CD4-positive, alpha-beta T cell treated with Interleukin-17A for 1 hour (primary cell): Measurements from ENCODE around the gene MYOZ1.
"Not testable (repeated sequence)": the region's sequence is repeated elsewhere in the genome, so short reads cannot be mapped to it uniquely, and the experiment has no call there.

Source experiments
- DNase-seq: peaks from one replicate; pipeline ENCODE4 v3.0.0-alpha.2; 2020

Gene MYOZ1

GRCh38 chr10:73641328-73642060 is at the start of gene MYOZ1:
Gene MYOZ1, minus strand, starts transcription at chr10:73641474. Its CDS starts 1,457 bp downstream, at chr10:73640017.
- DNase-seq, result no peak

- DNase-seq, result not testable (repeated sequence)
These were observed 49.5 kb upstream of the MYOZ1 start for GRCh38 chr10:73690755-73691154.

GRCh38 chr10:73689596-73689995 is 48.3 kb upstream of the MYOZ1 start:
- DNase-seq, result not testable (repeated sequence)

GRCh38 chr10:73687641-73688040 is 46.4 kb upstream of the MYOZ1 start:
- not testable (repeated sequence) for DNase-seq

DNA sequence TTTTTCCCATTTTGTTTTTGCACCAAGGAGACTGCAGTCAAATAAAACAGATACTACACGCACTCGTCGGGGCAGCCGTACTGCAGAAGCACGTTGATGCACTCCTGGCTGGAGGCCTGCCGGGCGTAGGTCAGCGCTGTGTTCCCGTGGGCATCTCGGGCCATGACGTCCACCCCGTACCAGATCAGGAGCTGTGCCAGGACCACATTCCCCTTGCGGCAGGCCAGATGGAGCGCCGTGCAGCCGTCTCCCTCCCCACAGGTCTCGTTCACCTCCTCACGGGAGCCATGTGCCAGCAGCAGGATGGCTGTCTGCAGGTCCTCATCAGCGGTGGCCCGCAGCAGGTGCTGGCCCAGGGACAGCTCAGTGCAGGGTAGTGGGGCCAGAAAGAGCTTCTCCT is 33.3 kb upstream of the MYOZ1 start:
- not testable (repeated sequence) for DNase-seq

- DNase-seq, result not testable (repeated sequence)
These were observed 27.1 kb upstream of the MYOZ1 start for GRCh38 chr10:73668378-73668777.

- not testable (repeated sequence) for DNase-seq
These were observed 25.0 kb upstream of the MYOZ1 start for GRCh38 chr10:73666153-73666809.

GRCh38 chr10:73665581-73665980 is 24.3 kb upstream of the MYOZ1 start:
- DNase-seq, result not testable (repeated sequence)

DNA sequence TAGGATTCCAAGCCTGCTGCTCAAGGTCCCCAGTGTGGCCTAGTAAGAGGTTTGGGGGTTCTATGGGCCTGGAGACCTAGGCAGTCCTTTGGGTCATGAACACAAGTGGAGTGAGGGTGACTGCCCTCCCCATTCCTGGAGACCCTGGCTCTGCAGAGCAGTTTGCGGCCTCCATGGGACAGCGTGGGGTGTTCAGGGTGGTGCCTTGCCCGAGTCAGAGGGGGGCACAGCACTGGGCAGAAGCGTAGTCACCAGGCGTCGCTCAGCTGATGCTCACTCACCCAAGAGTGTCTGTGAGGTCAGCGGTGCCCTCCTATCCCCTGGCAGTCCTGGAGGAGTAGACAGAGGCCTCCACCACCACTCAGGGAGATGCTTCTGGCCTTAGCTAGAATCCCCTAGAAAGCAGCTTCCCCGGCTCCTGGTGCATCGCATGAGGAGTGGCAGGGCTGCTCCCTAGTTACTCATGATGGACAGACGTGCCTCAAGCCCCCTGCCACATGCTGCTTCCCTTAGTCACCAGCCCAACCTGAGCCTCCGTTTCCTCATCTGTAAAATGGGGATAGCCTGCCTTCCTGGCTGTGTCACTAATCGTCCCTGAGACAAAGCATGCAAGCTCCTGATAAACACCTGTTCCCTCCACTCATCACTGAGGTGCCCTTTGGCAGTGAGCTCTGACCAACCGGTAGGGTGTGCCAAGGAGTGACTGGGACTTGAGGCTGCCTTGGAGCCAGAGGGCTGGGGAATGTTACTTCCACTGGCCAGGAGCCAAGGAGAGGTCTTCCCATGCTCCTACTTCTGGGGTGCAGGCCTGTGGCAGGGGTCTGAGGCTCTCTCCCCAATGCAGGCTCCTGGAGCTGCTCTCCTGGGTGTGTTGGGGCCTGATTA is 23.1 kb upstream of the MYOZ1 start:
- not testable (repeated sequence) for DNase-seq

- DNase-seq, result not testable (repeated sequence)
These were observed 22.3 kb upstream of the MYOZ1 start for GRCh38 chr10:73663621-73664020.

DNA sequence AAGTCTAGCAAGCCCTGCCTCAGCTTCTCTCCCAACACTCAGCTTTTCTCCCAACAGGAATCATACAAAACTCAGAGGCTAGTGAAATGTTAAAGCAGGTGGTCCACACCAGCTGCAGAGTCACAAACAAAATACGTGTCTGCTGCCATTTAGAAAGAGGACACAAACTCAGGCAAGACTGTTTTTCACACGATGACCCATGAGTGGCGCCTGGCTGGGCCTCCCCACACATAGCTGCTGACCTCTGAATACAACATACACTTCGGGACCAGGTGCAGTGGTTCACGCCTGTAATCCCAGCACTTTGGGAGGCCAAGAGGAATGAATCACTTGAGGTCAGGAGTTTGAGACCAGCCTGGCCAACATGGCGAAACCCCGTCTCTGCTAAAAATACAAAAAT is 21.4 kb upstream of the MYOZ1 start:
- DNase-seq, result not testable (repeated sequence)

DNA sequence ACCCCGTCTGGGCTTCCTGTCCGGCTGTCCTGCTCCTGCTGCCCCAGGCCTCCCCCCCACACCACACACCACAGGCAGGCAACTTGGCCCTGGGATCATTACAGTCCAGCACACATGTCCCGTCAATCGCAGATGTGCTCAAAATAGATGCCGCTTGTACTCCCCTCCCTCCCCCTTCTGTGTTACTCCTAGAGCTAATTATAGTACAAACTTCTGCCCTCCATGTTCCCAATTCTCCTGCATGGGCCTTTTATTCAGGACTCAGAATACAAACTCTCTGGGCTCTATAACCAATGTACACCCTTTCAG is 14.7 kb upstream of the MYOZ1 start, which contains the start of gene SYNPO2L:
SYNPO2L (minus strand) TSS at position 40 of the 309 bp plus-strand sequence. CDS start 107 bp downstream, outside the sequence.
- DNase-seq, result no peak

GRCh38 chr10:73655257-73655989 is 14.1 kb upstream of the MYOZ1 start:
- no peak for DNase-seq

- no peak for DNase-seq
These were observed 12.4 kb upstream of the MYOZ1 start for GRCh38 chr10:73653701-73654100.

DNA sequence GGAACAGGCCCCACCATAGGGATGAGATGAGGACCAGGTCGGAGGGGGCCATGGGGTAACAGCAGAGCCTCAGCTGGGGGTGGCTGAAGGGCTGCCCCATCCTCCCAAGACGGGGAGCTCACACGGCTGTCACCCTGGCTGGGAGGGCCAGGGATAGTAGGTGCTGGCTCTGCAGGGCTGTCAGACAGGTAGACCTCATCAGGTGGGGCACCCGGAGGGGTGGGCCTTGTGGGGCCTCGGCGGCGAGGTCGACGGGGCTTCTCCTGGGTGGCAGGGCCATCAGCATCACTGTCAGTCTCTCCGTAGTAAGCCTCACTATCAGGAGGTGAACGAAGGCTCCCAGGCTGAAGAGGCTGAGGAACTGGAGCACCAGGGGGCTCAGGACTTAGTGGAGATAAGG is 11.9 kb upstream of the MYOZ1 start:
- no peak for DNase-seq

DNA sequence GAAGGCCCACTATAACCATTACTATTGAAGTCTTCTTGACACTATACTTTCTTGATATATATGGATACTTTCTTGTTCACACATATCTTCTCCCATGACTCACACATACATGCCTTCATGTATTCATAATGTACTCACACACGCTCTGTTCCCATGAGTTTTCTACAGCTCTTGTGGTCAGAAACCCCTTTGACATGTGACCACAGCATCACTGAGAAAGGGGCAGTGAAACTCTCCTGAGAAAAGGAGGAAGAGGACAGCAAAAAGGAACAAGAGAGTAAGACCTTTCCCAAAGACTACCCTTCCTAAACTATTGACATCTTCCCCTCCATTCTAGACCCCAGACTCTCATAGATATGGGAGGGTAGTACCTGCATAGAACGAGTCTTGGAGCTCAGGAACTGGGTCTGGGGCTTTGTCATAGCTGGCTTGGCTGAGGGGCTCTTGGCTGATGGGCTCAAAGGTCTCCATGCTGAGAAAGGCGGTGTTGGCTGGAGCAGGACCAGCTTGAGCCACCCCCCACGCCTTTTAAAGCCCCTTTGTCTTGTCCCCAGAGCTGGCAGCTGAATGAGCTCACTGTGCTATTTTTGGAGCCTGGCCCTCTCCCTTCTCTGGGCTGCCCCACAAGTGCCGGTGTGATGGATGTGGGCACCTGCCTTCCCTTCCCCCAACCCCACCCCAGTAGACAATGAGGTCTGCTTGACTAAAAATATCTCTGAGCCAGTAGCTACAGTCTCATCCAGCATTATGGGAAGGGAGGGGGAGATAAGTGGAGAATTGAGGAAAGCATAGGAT is 9.5 kb upstream of the MYOZ1 start:
- no peak for DNase-seq

DNA sequence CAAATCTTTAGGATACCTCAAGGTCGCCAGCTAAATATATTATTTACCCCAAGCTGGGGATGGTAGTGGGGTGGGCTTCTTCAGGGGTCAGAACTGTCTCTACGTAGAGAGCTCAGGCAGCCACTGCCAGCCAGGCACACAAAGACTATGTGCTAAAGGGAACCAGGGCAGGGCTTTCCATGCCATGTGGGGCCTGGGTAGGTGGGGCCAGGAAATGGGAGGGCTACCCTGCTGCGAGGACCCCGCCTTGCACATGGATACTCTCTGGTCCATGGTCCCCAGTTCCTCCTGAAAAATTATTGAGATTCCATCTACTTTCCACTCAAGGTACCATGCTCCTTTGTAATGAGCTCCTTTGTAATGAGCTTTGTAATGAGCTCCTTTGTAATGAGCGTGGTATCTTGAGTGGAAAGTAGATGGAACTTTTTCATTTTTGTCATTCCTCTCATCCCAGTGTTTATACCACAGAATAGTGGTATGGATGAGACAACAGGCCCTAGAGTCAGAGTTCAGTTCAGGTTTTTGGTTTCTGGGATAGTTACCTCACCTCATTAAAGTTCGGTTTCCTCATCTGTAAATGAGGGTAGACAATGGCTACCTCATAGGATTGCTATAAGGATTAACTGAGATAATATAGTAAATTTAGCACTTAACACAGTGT is 8.7 kb upstream of the MYOZ1 start:
- no peak for DNase-seq

DNA sequence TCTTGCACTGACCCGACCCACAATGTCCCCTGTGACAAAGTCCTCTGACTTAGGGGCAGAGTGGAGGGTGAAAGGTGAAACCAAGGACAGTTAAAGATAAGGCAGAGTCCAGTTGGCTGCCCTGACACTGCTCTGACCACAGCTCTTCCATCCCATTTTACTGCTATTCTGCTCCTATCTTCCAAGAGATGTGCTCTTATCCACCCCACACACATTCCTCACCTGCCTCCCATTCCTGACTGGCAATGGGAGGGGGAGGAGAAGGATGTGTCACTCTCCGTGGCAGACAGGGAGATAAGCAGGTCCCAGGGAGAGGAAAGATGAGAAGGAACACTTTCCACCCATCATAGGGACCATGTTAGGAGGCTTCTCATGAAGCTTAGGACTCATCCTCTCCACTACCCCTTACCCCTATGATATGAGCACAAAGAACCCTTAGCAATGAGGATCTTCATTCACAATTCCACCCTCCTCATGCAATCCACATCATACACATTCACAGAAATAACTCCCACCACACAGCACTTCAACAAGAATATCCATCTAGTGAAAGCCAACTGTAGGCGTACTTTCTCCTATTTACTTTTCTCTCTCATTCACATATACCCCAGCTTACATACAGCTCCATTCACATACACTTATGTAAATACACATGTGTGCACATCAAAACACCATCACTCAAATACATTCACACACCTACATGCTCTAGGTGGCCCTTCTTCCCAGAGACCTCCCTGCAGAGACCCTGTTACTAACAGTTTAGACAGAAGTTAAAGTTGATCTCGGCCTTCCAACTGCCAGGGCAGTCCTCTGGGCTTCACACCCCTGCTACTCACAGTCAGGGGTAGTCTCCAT is 7.9 kb upstream of the MYOZ1 start:
- DNase-seq, result no peak

DNA sequence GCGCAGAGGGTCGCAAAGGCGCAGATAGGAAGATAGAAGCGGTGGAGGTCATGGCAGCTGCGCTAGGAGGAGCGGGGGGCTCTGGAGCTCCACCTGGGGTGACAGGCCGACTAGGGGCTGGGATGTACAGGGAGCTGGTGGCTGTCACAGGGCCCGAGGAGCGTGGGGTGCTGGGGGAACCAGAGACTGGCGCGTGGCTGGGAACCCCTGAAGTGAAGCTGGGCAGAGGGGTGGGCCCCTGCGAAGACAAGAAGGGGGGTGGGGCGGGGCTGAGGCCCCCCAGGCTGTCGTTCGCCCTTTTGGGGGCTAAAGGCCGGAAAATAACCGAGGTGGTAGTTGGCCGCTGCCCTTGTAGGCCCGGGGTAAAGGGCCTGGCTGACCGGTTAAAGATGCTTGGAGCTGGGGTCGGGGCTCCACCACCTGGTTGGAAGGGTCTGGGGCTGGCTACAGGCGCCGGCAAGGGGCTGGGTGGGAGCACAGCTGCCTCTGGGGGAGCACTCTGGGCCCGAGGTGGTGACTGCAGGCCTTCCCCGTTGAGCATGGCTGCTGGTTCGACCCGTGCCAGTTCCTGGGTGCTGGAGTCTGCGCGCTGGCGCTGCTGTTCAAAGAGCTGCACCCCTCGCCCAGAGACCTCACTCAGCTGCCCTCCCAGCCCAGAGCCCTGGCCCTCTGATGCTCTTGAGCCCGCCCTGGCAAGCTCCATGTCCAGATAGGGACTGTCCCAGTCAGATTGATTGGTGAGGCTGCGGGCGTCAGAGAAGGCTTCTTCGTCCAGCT is 6.8 kb upstream of the MYOZ1 start:
- DNase-seq, result no peak
